Ovary (tissue), 3 donors: ENCODE data around the gene SMIM8.

ENCODE experiments used
- CTCF ChIP-seq, 3 donors: fragments of 450-650 bp in 2 of 3; fragments of 200-600 bp in 1 of 3; IDR thresholded peaks; one replicate each; pipeline versions ENCODE4 v1.5.1 to v1.8.0; 2016 to 2022; ENCODE audit warnings: antibody characterized with exemption in 3 of 3, mild to moderate bottlenecking in 1 of 3
- EP300 ChIP-seq: sonication (generic); formaldehyde crosslinking; IDR thresholded peaks from one replicate; pipeline ENCODE4 v1.6.1; 2017; ENCODE audit warnings: antibody characterized with exemption
- donor health status: DM: no; HTN: no; CAD: no.

- no peak for TF ChIP-seq EP300
- TF ChIP-seq CTCF (IDR thresholded peaks at IDR 0.05) = no peak
Observed at GRCh38 chr6:87283461-87283860, 38.9 kb upstream of the SMIM8 start.
